ENCODE results near the gene KLHL42.
A peak's percentile ranks its signal among the peaks of the same experiment; 100 is the strongest.
"Not testable (repeated sequence)": the region's sequence is repeated elsewhere in the genome, so short reads cannot be mapped to it uniquely, and the experiment has no call there.

Gene KLHL42

GRCh38 chr12:27779920-27780611 lies at the start of gene KLHL42, which contains the start of gene MANSC4:
TSS of gene KLHL42 (plus strand) at chr12:27780233. CDS start at chr12:27780331, 98 bp downstream.
TSS of gene MANSC4 (minus strand) at chr12:27780236. CDS start at chr12:27771276, 8,960 bp downstream.
- peak; percentile 90 for DNase-seq (ENCODE audit: low spot score)

GRCh38 chr12:27732281-27732680 lies 47.8 kb upstream of the KLHL42 start:
- peak; percentile 30 for DNase-seq (ENCODE audit: low spot score)

- DNase-seq (ENCODE audit: low spot score) = peak; percentile 47
Observed at GRCh38 chr12:27733052-27733656, 46.9 kb upstream of the KLHL42 start.

GRCh38 chr12:27733791-27734190 lies 46.2 kb upstream of the KLHL42 start:
- no peak for DNase-seq (ENCODE audit: low spot score)

- not testable (repeated sequence) for DNase-seq (ENCODE audit: low spot score)
Observed at GRCh38 chr12:27734321-27734720, 45.7 kb upstream of the KLHL42 start.

GRCh38 chr12:27743601-27744000 lies 36.4 kb upstream of the KLHL42 start:
- DNase-seq (ENCODE audit: low spot score) = no peak

GRCh38 chr12:27745734-27746133 lies 34.3 kb upstream of the KLHL42 start:
- not testable (repeated sequence) for DNase-seq (ENCODE audit: low spot score)

- DNase-seq (ENCODE audit: low spot score) = no peak
Observed at GRCh38 chr12:27747111-27747820, 32.8 kb upstream of the KLHL42 start.

GRCh38 chr12:27751386-27752047 lies 28.5 kb upstream of the KLHL42 start:
- DNase-seq (ENCODE audit: low spot score) = no peak

GRCh38 chr12:27754795-27755194 lies 25.2 kb upstream of the KLHL42 start:
- DNase-seq (ENCODE audit: low spot score) = no peak

GRCh38 chr12:27756670-27757195 lies 23.3 kb upstream of the KLHL42 start:
- DNase-seq (ENCODE audit: low spot score) = no peak

- DNase-seq (ENCODE audit: low spot score) = no peak
Observed at GRCh38 chr12:27762757-27763156, 17.3 kb upstream of the KLHL42 start.

GRCh38 chr12:27766587-27766986 lies 13.4 kb upstream of the KLHL42 start:
- no peak for DNase-seq (ENCODE audit: low spot score)

- no peak for DNase-seq (ENCODE audit: low spot score)
Observed at GRCh38 chr12:27769142-27769673, 10.8 kb upstream of the KLHL42 start.

GRCh38 chr12:27771481-27772327 lies 8.3 kb upstream of the KLHL42 start:
- no peak for DNase-seq (ENCODE audit: low spot score)

GRCh38 chr12:27772328-27773049 lies 7.5 kb upstream of the KLHL42 start:
- DNase-seq (ENCODE audit: low spot score) = no peak

- DNase-seq (ENCODE audit: low spot score) = no peak
Observed at GRCh38 chr12:27777141-27777540, 2.9 kb upstream of the KLHL42 start.

- no peak for DNase-seq (ENCODE audit: low spot score)
Observed at GRCh38 chr12:27778206-27778605, 1.8 kb upstream of the KLHL42 start.

GRCh38 chr12:27779416-27779919 lies 565 bp upstream of the KLHL42 start:
- peak; percentile 17 for DNase-seq (ENCODE audit: low spot score)
